NK-92 (cell line): ENCODE measurements around the gene TIAM2.
"Not testable (repeated sequence)": the region's sequence is repeated elsewhere in the genome, so short reads cannot be mapped to it uniquely, and the experiment has no call there.

Source experiments
- DNase-seq: peaks from one replicate; lab custom pipeline; 2025; ENCODE audit not compliant: unreplicated experiment; lab: John Stamatoyannopoulos, UW

TIAM2 gene

DNA sequence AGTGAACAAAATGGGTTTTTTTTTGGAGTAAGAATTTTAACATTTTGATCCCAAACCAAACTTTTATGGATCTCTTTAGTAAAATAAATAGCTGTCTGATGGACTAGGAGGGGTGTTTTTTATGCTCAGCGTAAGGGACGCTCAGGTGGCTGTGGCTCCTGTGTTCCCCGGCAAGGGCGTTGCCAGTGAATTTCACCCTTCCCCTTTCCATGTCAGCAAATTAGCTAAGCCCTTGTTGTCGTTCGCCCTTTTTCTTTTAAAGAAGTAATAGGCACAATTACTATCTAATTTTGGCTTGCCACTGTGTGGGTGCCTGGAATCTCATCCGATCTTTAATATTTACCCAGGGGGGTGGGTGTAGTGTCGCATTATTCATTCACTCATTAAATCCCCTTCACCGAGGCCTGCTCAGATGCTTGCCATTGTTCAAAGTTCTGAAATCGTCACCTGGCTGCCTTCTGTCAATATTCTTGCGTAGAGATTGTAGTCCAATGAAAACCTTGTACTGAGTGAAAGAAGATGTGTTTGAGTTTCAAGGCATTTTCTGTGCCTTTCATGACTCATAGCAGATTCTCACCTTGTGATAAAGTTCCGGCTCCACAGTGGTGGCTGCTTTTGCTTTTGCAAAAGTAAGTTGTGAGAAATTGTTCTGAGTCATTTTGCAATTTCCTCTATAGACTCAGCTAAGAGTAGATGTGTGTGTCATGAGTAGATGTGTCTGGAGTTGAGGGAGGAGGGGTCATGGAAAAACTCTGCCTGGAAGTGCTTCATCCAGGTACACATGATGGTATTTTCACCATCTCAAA, 228.7 kb downstream of the TIAM2 start:
- no peak for DNase-seq

DNA sequence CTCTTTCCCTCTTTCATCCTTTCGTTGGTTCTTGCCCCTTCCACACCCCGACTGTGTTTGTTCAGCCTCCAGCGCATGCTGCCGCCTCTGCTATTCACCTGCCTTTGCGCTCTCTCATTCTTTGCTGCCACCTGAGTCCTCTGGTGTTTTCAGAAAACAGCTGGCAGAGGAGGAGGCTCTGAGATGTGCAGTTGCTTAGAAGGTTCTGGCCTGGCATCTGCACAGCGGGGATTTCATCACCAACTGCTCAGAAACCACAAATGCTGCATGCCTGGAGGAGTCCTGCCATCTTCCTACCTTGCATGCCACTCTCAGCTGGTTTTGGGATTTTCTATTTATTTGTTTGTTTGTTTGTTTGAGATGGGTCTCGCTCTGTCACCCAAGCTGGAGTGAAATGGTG, 229.5 kb downstream of the TIAM2 start:
- no peak for DNase-seq

DNA sequence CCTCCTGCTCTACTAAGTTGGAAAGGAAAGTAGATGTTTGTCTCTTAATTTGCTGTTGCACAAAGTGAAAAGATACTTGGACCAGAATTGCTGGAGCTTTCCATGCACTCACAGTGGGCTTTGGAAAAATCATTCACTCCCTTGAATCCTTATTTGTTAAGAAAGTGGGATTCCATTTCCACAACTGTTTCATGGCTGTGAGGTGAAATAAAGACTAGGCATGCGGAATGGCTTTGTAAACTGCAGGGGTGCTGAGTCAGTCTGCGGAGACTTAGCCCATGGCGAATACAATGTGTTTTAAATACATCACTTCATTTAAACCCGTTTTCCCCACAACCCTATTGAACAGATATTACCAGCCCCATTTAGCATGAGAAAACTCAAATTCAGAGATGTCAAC, 231.9 kb downstream of the TIAM2 start:
- no peak for DNase-seq

DNA sequence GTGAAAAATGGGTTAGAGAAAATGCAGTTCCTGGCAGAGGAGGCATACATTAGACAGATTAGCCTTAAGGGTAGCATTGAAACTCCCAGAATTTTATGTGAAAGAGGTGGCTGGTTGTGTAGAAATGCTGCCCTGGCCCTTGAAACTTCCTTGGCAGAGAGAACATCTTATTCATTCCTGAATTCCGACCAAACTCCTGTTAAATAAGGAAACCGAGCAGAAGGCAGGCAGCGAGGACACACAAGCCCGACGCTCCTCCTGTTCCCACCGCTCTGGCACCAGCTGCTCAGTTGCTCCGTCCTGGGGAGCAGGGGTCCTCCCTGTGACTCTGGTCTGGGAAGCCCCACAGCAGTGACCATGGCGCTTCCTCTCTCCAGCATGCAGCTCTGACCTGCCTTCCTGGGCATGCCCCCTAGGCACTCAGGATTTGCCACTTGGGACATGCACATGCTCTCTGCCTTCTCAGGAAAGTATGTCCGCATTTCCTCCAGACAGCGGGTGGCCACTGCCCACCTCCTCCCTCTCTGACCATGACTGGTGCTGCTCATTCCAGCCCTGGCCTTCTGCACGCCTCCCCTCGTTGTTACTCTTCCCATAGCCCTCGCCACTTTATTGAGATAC, 233.5 kb downstream of the TIAM2 start:
- no peak for DNase-seq

- not testable (repeated sequence) for DNase-seq
These were observed 235.9 kb downstream of the TIAM2 start for GRCh38 chr6:155230975-155231374.

DNA sequence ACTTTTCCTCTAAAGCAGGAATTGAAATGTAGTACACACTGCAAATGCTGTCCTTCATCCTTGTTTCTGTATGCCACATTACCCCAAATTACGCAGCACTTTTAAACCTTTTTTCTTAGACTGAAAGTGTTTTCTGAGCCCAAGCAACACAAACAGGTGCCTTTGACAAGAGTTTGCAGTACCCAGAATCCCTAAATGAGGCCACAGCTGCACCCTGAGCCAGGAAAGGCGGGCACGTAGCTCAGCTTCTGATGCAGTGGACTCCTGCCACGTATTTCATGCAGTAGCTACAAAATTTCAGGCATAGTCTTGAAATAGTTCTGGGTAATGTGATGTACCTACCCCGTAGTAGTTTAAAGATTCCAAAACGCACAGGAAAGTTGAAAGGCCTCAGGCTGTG, 237.7 kb downstream of the TIAM2 start:
- no peak for DNase-seq

GRCh38 chr6:155234167-155234566, 239.1 kb downstream of the TIAM2 start:
- DNase-seq = no peak

- DNase-seq = no peak
These were observed 239.6 kb downstream of the TIAM2 start for GRCh38 chr6:155234687-155235086.

DNA sequence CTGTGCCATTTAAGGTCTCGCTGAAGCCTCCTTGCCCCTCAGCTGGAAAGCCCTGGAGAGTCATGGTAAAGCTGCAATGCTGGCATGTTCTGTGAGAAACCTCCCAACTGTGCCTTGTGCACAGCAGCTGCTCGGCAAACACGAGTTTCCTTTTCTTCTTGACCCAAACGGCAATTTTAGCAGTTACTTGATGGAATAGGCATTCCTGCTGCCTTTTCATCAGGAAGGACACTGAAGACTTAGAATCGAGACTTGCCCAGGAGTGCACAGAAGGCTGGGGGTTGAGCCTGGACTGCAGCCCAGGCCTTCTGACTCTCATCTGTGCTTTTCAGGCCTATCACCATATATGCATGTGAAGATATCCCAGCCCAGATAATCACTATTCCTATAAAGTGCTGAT, 240.0 kb downstream of the TIAM2 start:
- no peak for DNase-seq

DNA sequence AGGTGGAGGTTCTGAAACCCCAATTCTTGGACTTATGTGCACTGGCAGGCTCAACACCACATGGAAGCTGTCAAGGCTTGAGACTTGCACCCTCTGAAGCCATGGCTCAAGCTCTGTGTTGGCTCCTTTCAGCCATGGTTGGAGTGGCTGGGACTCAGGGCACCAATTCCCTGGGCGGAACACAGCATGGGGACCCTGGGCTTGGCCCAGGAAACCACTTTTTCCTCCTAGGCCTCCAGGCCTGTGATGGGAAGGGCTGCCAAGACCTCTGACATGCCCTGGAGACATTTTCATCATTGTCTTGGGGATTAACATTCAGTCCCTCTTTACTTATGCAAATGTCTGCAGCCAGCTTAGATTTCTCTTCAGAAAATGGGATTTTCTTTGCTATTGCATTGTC, 242.5 kb downstream of the TIAM2 start:
- no peak for DNase-seq

DNA sequence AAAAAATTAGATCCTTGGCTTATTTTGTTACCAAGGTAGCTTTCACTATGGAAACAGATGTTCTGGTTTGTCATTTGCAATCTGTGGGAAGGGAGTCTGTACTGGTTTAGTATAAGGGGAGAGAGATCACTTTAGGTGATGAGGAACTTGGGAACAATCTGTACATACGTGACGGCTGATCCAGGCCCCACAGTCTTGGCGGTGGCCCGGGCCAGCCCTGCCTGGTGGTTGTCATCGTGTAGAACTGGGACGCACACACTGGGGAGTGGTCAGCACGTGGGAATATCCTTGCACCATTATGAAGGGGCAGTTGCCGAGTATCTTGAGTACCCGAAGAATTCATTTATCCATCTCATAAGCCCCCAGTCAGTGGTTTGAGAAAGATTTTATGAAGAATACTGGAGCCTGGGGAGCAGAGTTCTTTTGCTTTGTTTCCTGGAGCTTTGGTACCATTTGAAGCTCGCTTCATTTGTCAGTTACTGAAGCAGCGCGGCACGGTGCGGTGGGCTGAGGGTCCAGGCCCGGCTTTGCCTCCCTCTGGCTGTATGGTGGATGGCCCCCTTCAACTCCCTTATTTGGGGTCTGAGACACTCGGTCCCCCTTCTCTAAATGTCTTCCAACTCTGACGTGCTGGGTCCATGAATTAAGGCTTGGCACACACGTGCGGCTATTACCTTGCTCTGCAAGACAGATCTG, 245.9 kb downstream of the TIAM2 start:
- no peak for DNase-seq

GRCh38 chr6:155241966-155242365, 246.9 kb downstream of the TIAM2 start:
- no peak for DNase-seq

GRCh38 chr6:155244434-155244833, 249.3 kb downstream of the TIAM2 start:
- DNase-seq = no peak

GRCh38 chr6:155245193-155245592, 250.1 kb downstream of the TIAM2 start:
- no peak for DNase-seq

- DNase-seq = no peak
These were observed 250.7 kb downstream of the TIAM2 start for GRCh38 chr6:155245831-155246230.

GRCh38 chr6:155246825-155247224, 251.7 kb downstream of the TIAM2 start:
- DNase-seq = no peak

DNA sequence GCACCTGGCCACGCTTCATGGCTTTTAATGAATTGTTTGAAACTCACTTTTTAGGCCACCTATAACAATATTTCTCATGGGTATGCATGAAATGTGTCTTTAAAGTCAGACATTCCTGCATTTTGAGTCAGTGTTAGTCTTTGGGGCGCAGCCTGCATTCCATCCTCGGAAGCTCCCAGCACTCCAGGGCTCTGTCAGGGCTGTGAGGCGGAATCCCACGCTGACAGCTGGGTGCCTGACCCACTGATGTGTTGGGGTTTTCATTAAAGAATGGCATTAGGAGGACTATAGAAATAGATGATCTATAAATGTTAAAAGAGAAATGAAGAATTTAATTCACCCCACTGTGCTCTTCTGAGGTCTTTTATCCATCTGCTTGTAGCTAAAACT, 252.5 kb downstream of the TIAM2 start:
- no peak for DNase-seq

GRCh38 chr6:155248008-155249001, 253.2 kb downstream of the TIAM2 start:
- DNase-seq = no peak

DNA sequence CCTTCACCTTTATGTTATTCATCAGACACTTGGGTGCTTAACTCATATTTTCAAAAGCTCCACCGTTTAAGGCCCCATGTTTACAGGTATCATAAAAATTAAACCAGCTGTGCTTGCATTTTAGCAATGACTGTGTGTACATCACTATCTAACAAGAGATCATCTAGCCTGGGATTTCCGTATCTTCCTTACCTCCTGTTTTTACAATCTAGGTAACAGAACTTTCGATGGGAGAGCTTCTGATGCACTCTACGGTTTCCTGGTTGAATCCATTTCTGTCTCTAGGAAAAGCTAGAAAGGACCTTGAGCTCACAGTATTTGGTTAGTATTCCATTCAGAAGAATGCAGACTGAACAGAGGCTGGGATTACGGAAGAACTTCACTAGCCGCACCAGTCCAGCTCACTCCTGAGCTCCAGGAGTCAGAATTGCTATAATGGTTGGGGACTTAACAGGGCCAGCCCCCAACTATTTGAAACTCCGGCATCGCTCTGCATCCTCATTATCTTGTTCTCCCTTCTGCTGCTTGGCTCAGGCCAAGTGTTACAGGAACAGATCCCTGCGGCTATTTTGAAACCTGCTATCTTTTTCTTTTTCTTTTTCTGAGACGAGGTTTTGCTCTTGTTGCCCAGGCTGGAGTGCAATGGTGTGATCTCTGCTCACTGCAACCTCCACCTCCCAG, 255.7 kb downstream of the TIAM2 start:
- DNase-seq = no peak

- no peak for DNase-seq
These were observed 257.5 kb downstream of the TIAM2 start for GRCh38 chr6:155252581-155252980.
